Measurements from ENCODE around the gene OR8B3.
"Not testable (repeated sequence)": the region's sequence is repeated elsewhere in the genome, so short reads cannot be mapped to it uniquely, and the experiment has no call there.

Gene OR8B3

DNA sequence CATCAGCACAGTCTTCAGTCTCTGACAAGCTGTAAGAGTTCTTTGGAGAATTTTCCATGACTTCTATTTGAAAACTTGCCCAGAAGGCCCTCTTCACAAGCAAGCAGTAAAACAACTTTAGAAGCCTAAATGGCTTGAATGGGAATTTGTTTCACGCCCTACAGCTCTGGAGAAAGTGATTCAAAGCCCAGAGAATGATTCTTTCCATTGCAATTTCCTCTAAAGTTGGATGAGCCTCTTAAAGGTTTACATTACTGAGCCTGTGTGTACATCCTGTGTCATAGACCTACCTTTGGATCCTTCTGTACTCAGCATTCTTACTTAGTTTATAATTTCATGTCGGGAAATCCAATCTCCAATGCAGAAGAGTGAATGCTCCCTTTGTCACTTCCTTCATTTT is 6.8 kb upstream of the OR8B3 start:
- Mint-ChIP-seq H3K27me3 (peaks cover 15% of the 10 kb centered on the region), H3K4me3 (no peak overlapping the region), H3K27ac (no peak overlapping the region), H3K36me3 (ENCODE audit: low read depth) (no peaks in the 10 kb centered on the region), H3K4me1 (ENCODE audit: low read depth) (no peaks in the 10 kb centered on the region), H3K9me3 (no peaks in the 10 kb centered on the region)
- intact Hi-C loops (cut with micrococcal nuclease): loop anchor here (5.0 kb wide), 1 partner anchor 338 kb away; no protein-coding TSS in a partner anchor

- not testable (repeated sequence) for H3K27me3 Mint-ChIP-seq, H3K4me3 Mint-ChIP-seq
- intact Hi-C loops (cut with micrococcal nuclease): loop anchor here (5.0 kb wide), 1 partner anchor 434 kb away; no protein-coding TSS in a partner anchor
Observed at GRCh38 chr11:124403186-124403585, 4.4 kb upstream of the OR8B3 start.

GRCh38 chr11:124402326-124402922 is 3.6 kb upstream of the OR8B3 start:
- Mint-ChIP-seq H3K36me3 (ENCODE audit: low read depth) (no peaks in the 10 kb centered on the region), H3K4me3 (no peak overlapping the region), H3K9me3 (no peaks in the 10 kb centered on the region), H3K27ac (no peak overlapping the region), H3K27me3 (peaks cover 7% of the 10 kb centered on the region), H3K4me1 (ENCODE audit: low read depth) (no peaks in the 10 kb centered on the region)
- intact Hi-C loops (cut with micrococcal nuclease): loop anchor here (1.0 to 5.0 kb wide), 2 partner anchors 184 to 435 kb away; no protein-coding TSS in a partner anchor

More at GRCh38 chr11:124403186-124403585, 4.4 kb upstream of the OR8B3 start:
- not testable (repeated sequence) for H3K4me1 Mint-ChIP-seq (ENCODE audit: low read depth); H3K36me3 Mint-ChIP-seq (ENCODE audit: low read depth); H3K9me3 Mint-ChIP-seq; H3K27ac Mint-ChIP-seq

DNA sequence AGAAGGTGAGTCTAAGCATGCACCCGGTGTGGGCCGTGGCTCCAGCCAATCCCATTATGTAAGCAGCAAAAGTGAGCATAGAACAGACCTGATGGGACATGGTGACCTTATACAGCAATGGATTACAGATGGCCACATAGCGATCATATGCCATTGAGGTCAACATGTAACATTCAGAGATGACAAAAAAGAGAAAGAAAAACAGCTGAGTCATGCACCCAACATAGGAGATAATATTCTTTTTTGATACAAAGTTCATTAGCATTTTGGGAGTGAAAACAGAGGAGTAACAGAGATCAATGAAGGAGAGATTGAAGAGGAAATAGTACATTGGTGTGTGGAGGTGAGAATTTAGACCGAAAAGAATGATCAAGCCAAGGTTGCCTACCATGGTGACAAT is 2.0 kb downstream of the OR8B3 start:
- H3K4me3 Mint-ChIP-seq; H3K27ac Mint-ChIP-seq; intact Hi-C loops (cut with micrococcal nuclease): not testable (repeated sequence)

GRCh38 chr11:124394408-124394807 is 4.4 kb downstream of the OR8B3 start:
- H3K4me3 Mint-ChIP-seq: no peak overlapping the region
- H3K4me1 Mint-ChIP-seq (ENCODE audit: low read depth): peaks cover 4% of the 10 kb centered on the region
- H3K9me3 Mint-ChIP-seq: no peaks in the 10 kb centered on the region
- no peaks in the 10 kb centered on the region for H3K27me3 Mint-ChIP-seq
- H3K27ac Mint-ChIP-seq: no peak overlapping the region
- no peaks in the 10 kb centered on the region for H3K36me3 Mint-ChIP-seq (ENCODE audit: low read depth)
- intact Hi-C loops (cut with micrococcal nuclease): no loop called here

More for the DNA sequence above, 2.0 kb downstream of the OR8B3 start:
- H3K36me3 Mint-ChIP-seq (ENCODE audit: low read depth); H3K9me3 Mint-ChIP-seq; H3K27me3 Mint-ChIP-seq; H3K4me1 Mint-ChIP-seq (ENCODE audit: low read depth): not testable (repeated sequence)

GRCh38 chr11:124384399-124384798 is 14.4 kb downstream of the OR8B3 start, which contains the start of gene OR8B2:
Gene OR8B2, minus strand, starts transcription at chr11:124384499. Its CDS starts 1,156 bp downstream, at chr11:124383343.
- Mint-ChIP-seq H3K36me3 (ENCODE audit: low read depth) (no peaks in the 10 kb centered on the region), H3K4me3 (no peak within 1 kb of the TSS), H3K9me3 (no peaks in the 10 kb centered on the region), H3K27ac (no peak within 1 kb of the TSS), H3K4me1 (ENCODE audit: low read depth) (no peaks in the 10 kb centered on the region), H3K27me3 (no peaks in the 10 kb centered on the region)
- intact Hi-C loops (cut with micrococcal nuclease): no loop called here

- intact Hi-C loops (cut with micrococcal nuclease); H3K27me3 Mint-ChIP-seq; H3K9me3 Mint-ChIP-seq; H3K4me3 Mint-ChIP-seq; H3K36me3 Mint-ChIP-seq (ENCODE audit: low read depth); H3K27ac Mint-ChIP-seq; H3K4me1 Mint-ChIP-seq (ENCODE audit: low read depth): not testable (repeated sequence)
Observed at GRCh38 chr11:124382857-124383256, 16.0 kb downstream of the OR8B3 start.

- H3K27me3 Mint-ChIP-seq: no peaks in the 10 kb centered on the region
- no peak overlapping the region for H3K27ac Mint-ChIP-seq
- H3K9me3 Mint-ChIP-seq: no peaks in the 10 kb centered on the region
- no peaks in the 10 kb centered on the region for H3K4me1 Mint-ChIP-seq (ENCODE audit: low read depth)
- intact Hi-C loops (cut with micrococcal nuclease): no loop called here
- no peaks in the 10 kb centered on the region for H3K36me3 Mint-ChIP-seq (ENCODE audit: low read depth)
- no peak overlapping the region for H3K4me3 Mint-ChIP-seq
Observed at GRCh38 chr11:124380585-124380984, 18.2 kb downstream of the OR8B3 start.

DNA sequence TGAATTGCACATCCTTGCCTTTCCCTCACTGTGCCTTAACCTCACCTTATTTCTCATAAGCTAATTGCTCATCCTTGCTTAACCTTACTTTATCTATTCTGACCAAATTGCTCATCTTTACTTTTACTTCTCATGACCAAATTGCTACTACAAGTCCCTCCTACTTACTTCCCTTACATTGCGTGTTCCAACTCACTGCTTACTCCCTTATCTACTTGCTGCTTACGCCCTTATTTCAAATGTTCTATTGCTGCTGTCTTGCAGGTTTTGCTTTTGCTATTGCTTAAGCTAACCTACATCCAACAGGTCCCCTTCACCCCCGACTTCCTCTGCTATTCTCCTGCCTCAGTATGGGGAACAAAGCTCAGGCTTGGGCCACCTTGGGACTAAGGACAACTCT is 22.5 kb downstream of the OR8B3 start:
- intact Hi-C loops (cut with micrococcal nuclease): no loop called here
- Mint-ChIP-seq H3K9me3 (no peaks in the 10 kb centered on the region), H3K36me3 (ENCODE audit: low read depth) (no peaks in the 10 kb centered on the region), H3K4me3 (no peak overlapping the region), H3K27ac (no peak overlapping the region), H3K4me1 (ENCODE audit: low read depth) (no peaks in the 10 kb centered on the region), H3K27me3 (no peaks in the 10 kb centered on the region)

GRCh38 chr11:124359566-124359965 is 39.3 kb downstream of the OR8B3 start:
- no peaks in the 10 kb centered on the region for H3K36me3 Mint-ChIP-seq (ENCODE audit: low read depth)
- H3K4me3 Mint-ChIP-seq: no peak overlapping the region
- H3K4me1 Mint-ChIP-seq (ENCODE audit: low read depth): no peaks in the 10 kb centered on the region
- no peaks in the 10 kb centered on the region for H3K27me3 Mint-ChIP-seq
- intact Hi-C loops (cut with micrococcal nuclease): no loop called here
- H3K27ac Mint-ChIP-seq: no peak overlapping the region
- no peaks in the 10 kb centered on the region for H3K9me3 Mint-ChIP-seq

DNA sequence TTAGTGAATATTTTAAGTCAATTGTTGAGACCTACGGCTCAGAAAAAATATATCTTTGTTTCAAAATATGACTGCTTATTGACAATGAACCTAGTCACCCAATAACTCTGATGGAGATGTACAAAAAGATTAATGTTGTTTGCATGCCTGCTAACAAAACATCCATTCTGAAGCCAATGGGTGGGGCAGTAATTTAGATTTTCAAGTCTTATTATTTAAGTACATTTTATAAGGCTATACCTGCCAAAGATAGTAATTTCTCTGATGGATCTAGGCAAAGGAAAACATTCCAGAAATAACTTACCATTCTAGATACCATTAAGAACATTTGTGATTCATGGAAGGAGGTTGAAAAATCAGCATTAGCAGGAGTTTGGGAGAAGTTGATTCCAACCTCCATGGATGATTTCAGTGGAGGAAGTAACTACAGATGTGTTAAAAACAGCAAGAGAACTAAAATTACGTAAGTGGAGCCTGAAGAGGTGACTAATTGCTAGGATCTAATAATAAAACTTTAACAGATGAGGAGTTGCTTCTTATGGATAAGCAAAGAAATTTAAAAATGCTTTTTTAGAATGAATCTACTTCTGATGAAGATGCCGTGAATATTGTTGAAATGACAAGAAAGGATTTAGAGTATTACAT is 52.4 kb downstream of the OR8B3 start:
- no peaks in the 10 kb centered on the region for H3K36me3 Mint-ChIP-seq (ENCODE audit: low read depth)
- H3K27ac Mint-ChIP-seq: no peak overlapping the region
- no peaks in the 10 kb centered on the region for H3K4me1 Mint-ChIP-seq (ENCODE audit: low read depth)
- H3K27me3 Mint-ChIP-seq: no peaks in the 10 kb centered on the region
- H3K9me3 Mint-ChIP-seq: no peaks in the 10 kb centered on the region
- H3K4me3 Mint-ChIP-seq: no peak overlapping the region
- intact Hi-C loops (cut with micrococcal nuclease): no loop called here

Measured in dendritic cell treated with granulocyte-macrophage colony-stimulating factor and Interleukin-4, amounts not matched to agents 40 ng/mL and 50 ng/mL, for 4 days (primary cell).